Tibial nerve (tissue), 4 donors: ENCODE measurements around the gene ITPKC. TPM values are rescaled to one million over a fixed set of nuclear protein-coding genes. Genes with fewer than 3 reads are reported as not detected.

Experiments used
- DNase-seq, 2 donors: peaks; one replicate each; pipeline ENCODE4 v3.0.0-alpha.2; 2019; ENCODE audit warnings: low spot score in 2 of 2
- H3K27ac ChIP-seq, 4 donors: fragments of 200-600 bp; sonication (generic) in 3 of 4; one replicate each; pipeline ENCODE4 v1.5.1; 2017 to 2019; ENCODE audit warnings: mild to moderate bottlenecking in 1 of 4
- H3K27me3 ChIP-seq, 2 donors: fragments of 200-600 bp; sonication (generic) in 1 of 2; one replicate each; pipeline versions ENCODE4 v1.5.1 to v1.6.0; 2017 to 2019
- H3K36me3 ChIP-seq, 3 donors: fragments of 200-600 bp; sonication (generic); one replicate each; pipeline ENCODE4 v1.5.1; 2018 to 2019
- H3K4me1 ChIP-seq, 4 donors: fragments of 200-600 bp; sonication (generic) in 3 of 4; one replicate each; pipeline ENCODE4 v1.5.1; 2017 to 2019
- H3K4me3 ChIP-seq, 4 donors: fragments of 200-600 bp; sonication (generic) in 3 of 4; one replicate each; pipeline ENCODE4 v1.5.1; 2017 to 2019; ENCODE audit warnings: mild to moderate bottlenecking in 1 of 4, moderate library complexity in 1 of 4
- H3K9me3 ChIP-seq, 4 donors: fragments of 200-600 bp; sonication (generic) in 3 of 4; one replicate each; pipeline ENCODE4 v1.5.1; 2017 to 2019
- EP300 ChIP-seq, 2 donors: sonication (generic); formaldehyde crosslinking; IDR thresholded peaks; one replicate each; pipeline ENCODE4 v1.6.1; 2017; ENCODE audit warnings: antibody characterized with exemption in 2 of 2, mild to moderate bottlenecking in 1 of 2
- POLR2A ChIP-seq, 2 donors: fragments of 450-650 bp; IDR thresholded peaks; one replicate each; pipeline ENCODE4 v1.6.1; 2017; ENCODE audit warnings: antibody characterized with exemption in 2 of 2, mild to moderate bottlenecking in 2 of 2, moderate library complexity in 2 of 2
- WGBS, 2 donors: methylation state at CpG; one replicate each; pipeline ENCODE4 v1.1.5; 2018; 5-methylcytosine and 5-hydroxymethylcytosine counted together
- total RNA-seq, 4 donors: library from RNA; depleted of rRNA; stranded (reverse); fragments of >200 nt; gene quantifications; one replicate each; pipeline ENCODE4 v1.1.0, GENCODE V29; 2016
- TF ChIP-seq, protein P1 (sequence below), 5 experiments: fragments of 200-600 bp in 3 of 5; fragments of 450-650 bp in 2 of 5; sonication (generic) in 3 of 5; IDR thresholded peaks; one replicate each; pipeline ENCODE4 v1.5.1; 2016 to 2019; ENCODE audit warnings: antibody characterized with exemption in 5 of 5, mild to moderate bottlenecking in 3 of 5, moderate library complexity in 2 of 5

Gene ITPKC
- total RNA-seq, 4 donors from 2014 or later: 72.0 to 114 (median 90.9) TPM

DNA sequence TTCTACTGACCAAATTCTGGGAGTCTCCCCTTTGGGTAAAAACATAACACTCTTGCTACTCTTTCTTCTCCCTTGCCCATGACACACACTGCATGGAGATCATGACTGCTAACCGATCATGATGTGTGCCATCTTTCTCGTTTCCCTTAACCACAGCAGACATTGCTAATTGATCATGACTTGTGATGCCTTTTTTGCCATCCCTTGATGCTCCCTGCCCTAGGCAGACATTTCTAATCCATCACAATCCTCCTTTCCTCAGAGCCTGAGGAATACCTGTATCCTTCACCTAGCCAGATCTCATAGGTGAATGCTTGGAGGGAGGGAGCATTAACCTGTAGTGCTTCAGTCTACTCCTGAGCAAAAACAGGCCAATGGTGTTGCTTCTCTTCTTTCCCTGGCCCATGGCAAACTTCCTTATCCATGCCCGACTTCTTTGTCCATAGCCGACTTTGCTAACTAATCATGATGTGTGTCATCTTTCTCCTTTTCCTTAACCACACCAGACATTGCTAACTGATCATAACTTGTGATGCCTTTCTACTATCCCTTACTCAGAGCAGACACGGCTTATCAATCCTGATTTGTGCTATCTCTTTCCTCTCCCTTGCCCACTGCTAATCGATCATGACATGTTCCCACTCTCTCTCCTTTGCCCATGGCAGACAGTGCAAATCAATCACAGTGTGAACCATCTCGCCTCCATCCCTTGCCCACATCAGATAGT is 44.2 kb upstream of the ITPKC start:
- H3K4me1 ChIP-seq: peaks cover 0 to 7% (median 0%) of the 10 kb centered on the region in 4 donors
- H3K27me3 ChIP-seq: no peaks in the 10 kb centered on the region
- TF ChIP-seq, protein P1, sequence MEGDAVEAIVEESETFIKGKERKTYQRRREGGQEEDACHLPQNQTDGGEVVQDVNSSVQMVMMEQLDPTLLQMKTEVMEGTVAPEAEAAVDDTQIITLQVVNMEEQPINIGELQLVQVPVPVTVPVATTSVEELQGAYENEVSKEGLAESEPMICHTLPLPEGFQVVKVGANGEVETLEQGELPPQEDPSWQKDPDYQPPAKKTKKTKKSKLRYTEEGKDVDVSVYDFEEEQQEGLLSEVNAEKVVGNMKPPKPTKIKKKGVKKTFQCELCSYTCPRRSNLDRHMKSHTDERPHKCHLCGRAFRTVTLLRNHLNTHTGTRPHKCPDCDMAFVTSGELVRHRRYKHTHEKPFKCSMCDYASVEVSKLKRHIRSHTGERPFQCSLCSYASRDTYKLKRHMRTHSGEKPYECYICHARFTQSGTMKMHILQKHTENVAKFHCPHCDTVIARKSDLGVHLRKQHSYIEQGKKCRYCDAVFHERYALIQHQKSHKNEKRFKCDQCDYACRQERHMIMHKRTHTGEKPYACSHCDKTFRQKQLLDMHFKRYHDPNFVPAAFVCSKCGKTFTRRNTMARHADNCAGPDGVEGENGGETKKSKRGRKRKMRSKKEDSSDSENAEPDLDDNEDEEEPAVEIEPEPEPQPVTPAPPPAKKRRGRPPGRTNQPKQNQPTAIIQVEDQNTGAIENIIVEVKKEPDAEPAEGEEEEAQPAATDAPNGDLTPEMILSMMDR (IDR thresholded peaks at IDR 0.05): no peak
- no peak for TF ChIP-seq POLR2A (IDR thresholded peaks at IDR 0.05)
- TF ChIP-seq EP300 (IDR thresholded peaks at IDR 0.05): no peak
- no peak overlapping the region for H3K27ac ChIP-seq
- 93 to 96% methylated on average over 7 of the region's 7 CpGs for WGBS, 2 donors
- no peak overlapping the region for H3K4me3 ChIP-seq
- peaks cover 0 to 5% (median 0%) of the 10 kb centered on the region in 4 donors for H3K9me3 ChIP-seq
- no peak for DNase-seq
- peaks cover 18 to 100% (median 21%) of the 10 kb centered on the region in 3 donors for H3K36me3 ChIP-seq

DNA sequence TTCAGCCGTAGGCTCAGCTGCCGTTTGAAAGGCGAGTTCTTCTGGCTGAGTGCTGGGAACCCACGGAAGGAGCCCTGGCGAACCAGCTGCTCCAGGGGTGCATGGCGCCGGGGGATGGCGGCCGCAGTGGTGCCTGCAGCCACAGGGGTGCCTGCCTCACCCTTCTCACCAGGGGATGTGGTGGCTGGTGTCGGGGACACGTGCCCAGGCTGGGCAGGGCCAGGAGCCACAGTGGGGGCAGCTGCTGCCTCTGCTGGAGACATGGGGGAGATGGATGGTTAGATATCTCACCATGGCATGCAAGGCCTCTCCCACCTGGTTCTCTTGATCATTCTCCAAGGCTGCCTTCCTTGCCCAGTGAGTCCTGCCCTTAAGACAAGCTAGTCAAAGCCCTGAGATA is 43.5 kb upstream of the ITPKC start:
- Histone ChIP-seq H3K27me3 (no peaks in the 10 kb centered on the region), H3K9me3 (peaks cover 0 to 5% (median 0%) of the 10 kb centered on the region in 4 donors), H3K36me3 (peaks cover 18 to 100% (median 28%) of the 10 kb centered on the region in 3 donors), H3K27ac (peak overlapping the region in 1 of 4 donors; percentile 43), H3K4me1 (peaks cover 0 to 7% (median 0%) of the 10 kb centered on the region in 4 donors), H3K4me3 (no peak overlapping the region)
- TF ChIP-seq, protein P1 (IDR thresholded peaks at IDR 0.05): no peak
- TF ChIP-seq POLR2A (IDR thresholded peaks at IDR 0.05) (no peak), EP300 (IDR thresholded peaks at IDR 0.05) (no peak)
- 76 to 98% methylated on average over 2 to 6 of the region's 11 CpGs for WGBS, 2 donors
- DNase-seq: no peak

DNA sequence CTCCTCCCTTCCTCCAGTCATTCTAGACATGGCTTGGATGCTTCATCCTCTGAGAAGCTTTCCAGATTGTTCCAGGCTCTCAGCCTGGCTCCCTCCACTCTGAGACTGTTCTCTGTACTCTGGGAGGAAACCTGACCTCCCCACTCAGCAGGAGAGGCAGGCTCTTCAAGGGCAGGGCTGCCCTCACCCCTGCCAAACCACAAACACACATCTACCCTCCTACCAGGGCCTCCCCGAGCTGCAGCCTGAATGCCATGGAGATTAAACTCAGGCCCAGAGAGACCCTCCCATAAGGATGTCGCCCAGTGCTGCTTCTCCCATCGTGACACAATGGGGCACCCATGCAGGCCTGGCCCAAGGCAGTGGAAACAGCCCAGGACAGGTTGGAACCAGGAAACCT is 42.6 kb upstream of the ITPKC start:
- peak overlapping the region in 2 of 4 donors; percentile 30 to 43 for H3K27ac ChIP-seq
- peaks cover 0 to 7% (median 0%) of the 10 kb centered on the region in 4 donors for H3K4me1 ChIP-seq
- DNase-seq: no peak
- peaks cover 18 to 100% (median 28%) of the 10 kb centered on the region in 3 donors for H3K36me3 ChIP-seq
- no peak overlapping the region for H3K4me3 ChIP-seq
- WGBS, 2 donors: 67 to 77% methylated on average over 3 of the region's 3 CpGs
- peaks cover 0 to 5% (median 0%) of the 10 kb centered on the region in 4 donors for H3K9me3 ChIP-seq
- TF ChIP-seq EP300 (IDR thresholded peaks at IDR 0.05) (no peak), POLR2A (IDR thresholded peaks at IDR 0.05) (no peak)
- TF ChIP-seq, protein P1 (IDR thresholded peaks at IDR 0.05): no peak
- no peaks in the 10 kb centered on the region for H3K27me3 ChIP-seq

DNA sequence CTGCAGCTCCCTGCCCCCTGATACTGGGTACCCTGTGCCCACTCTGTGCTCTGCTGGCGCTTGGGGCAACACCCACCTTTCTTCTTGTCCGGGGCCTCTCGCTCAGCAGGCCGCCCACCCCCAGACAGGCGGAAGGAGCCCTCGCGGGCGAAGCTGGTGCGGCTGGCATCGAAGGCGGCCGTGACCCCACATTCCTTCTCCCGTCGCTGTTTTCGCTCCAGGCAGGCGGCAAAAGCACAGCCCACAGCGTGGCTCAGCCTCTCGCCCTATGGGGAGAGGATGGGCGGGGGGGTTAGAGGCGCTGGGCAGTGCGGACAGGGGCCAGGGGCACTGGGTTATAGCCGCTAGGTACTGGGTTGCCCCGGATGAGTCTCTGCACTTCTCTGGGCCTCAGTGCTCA is 39.8 kb upstream of the ITPKC start:
- TF ChIP-seq, protein P1 (IDR thresholded peaks at IDR 0.05): no peak
- no peak for TF ChIP-seq EP300 (IDR thresholded peaks at IDR 0.05)
- TF ChIP-seq POLR2A (IDR thresholded peaks at IDR 0.05): no peak
- peaks cover 0 to 7% (median 0%) of the 10 kb centered on the region in 4 donors for H3K4me1 ChIP-seq
- H3K27ac ChIP-seq: peak overlapping the region in 1 of 4 donors; percentile 25
- no peaks in the 10 kb centered on the region for H3K27me3 ChIP-seq
- H3K9me3 ChIP-seq: no peaks in the 10 kb centered on the region
- 79 to 82% methylated on average over 22 to 23 of the region's 23 CpGs for WGBS, 2 donors
- H3K36me3 ChIP-seq: peaks cover 12 to 100% (median 38%) of the 10 kb centered on the region in 3 donors
- no peak overlapping the region for H3K4me3 ChIP-seq
- DNase-seq: no peak

DNA sequence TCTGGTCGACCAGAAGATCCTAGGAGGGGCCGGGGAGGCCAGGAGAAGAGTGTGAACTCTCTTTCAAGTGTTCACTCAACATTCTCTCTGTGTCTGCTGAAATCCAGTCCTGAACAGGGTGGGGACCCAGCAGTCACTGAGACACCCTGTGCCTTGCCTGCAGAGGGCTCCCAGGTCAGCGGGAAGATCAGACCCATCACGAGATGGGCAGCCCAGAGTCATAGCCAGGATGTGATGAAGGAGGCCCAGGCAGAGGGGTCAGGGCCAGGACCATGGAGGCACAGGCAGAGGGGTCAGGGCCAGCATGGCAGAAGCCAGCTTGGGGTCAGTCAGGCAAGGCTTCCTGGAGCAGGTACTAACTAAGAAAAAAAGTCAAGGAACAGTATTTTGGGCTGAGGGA is 35.9 kb upstream of the ITPKC start:
- WGBS, 2 donors: 76 to 81% methylated on average over 4 of the region's 4 CpGs
- Histone ChIP-seq H3K4me3 (no peak overlapping the region), H3K27me3 (no peaks in the 10 kb centered on the region), H3K27ac (no peak overlapping the region), H3K9me3 (no peaks in the 10 kb centered on the region), H3K4me1 (peaks cover 0 to 9% (median 0%) of the 10 kb centered on the region in 4 donors), H3K36me3 (peaks cover 3 to 100% (median 37%) of the 10 kb centered on the region in 3 donors)
- no peak for DNase-seq
- TF ChIP-seq EP300 (IDR thresholded peaks at IDR 0.05) (no peak), POLR2A (IDR thresholded peaks at IDR 0.05) (no peak)
- TF ChIP-seq, protein P1 (IDR thresholded peaks at IDR 0.05): no peak
